Activated CD4-positive, alpha-beta T cell treated with anti-CD3 and anti-CD28 coated beads, Interleukin-2, amount 10 ng/mL, durations not matched to agents 24 days and 14 days (primary cell): ENCODE data around the gene DCD. TPM values are rescaled to one million over a fixed set of nuclear protein-coding genes. Genes with fewer than 3 reads are reported as not detected.
"Not testable (repeated sequence)": the region's sequence is repeated elsewhere in the genome, so short reads cannot be mapped to it uniquely, and the experiment has no call there.

Experiments used
- DNase-seq: peaks from one replicate; pipeline ENCODE4 v3.0.0; 2022
- H3K27ac Mint-ChIP-seq: one replicate; pipeline ENCODE4 v1.8.0; 2022; ENCODE audit warnings: mild to moderate bottlenecking, mixed read lengths
- H3K27me3 Mint-ChIP-seq: one replicate; pipeline ENCODE4 v1.8.0; 2022; ENCODE audit warnings: mixed read lengths
- H3K36me3 Mint-ChIP-seq: one replicate; pipeline ENCODE4 v1.8.0; 2022; ENCODE audit warnings: low read depth, mild to moderate bottlenecking, mixed read lengths
- H3K4me1 Mint-ChIP-seq: one replicate; pipeline ENCODE4 v1.8.0; 2021; ENCODE audit warnings: mixed read lengths
- H3K4me3 Mint-ChIP-seq: one replicate; pipeline ENCODE4 v1.8.0; 2022; ENCODE audit warnings: mild to moderate bottlenecking, moderate library complexity, mixed read lengths
- H3K9me3 Mint-ChIP-seq: one replicate; pipeline ENCODE4 v1.8.0; 2021; ENCODE audit warnings: mixed read lengths
- intact Hi-C: fragments of 100-400 bp; cut with micrococcal nuclease; formaldehyde crosslinking; loops from one replicate; pipeline ENCODE4 v1.15.1; 2023
- total RNA-seq: library from RNA; stranded (reverse); gene quantifications from 2 replicates; pipeline ENCODE4 v1.2.3, GENCODE V29; 2022

Gene DCD
- total RNA-seq, 1 donor from 2014 or later, result not detected

GRCh38 chr12:54663603-54664002 is 15.4 kb upstream of the DCD start:
- H3K4me3 Mint-ChIP-seq, result no peak overlapping the region
- no peaks in the 10 kb centered on the region for H3K4me1 Mint-ChIP-seq
- no peak overlapping the region for H3K27ac Mint-ChIP-seq
- intact Hi-C loops, result no loop called here
- no peaks in the 10 kb centered on the region for H3K36me3 Mint-ChIP-seq
- DNase-seq, result no peak
- H3K27me3 Mint-ChIP-seq, result peaks cover 22% of the 10 kb centered on the region
- H3K9me3 Mint-ChIP-seq, result no peaks in the 10 kb centered on the region

DNA sequence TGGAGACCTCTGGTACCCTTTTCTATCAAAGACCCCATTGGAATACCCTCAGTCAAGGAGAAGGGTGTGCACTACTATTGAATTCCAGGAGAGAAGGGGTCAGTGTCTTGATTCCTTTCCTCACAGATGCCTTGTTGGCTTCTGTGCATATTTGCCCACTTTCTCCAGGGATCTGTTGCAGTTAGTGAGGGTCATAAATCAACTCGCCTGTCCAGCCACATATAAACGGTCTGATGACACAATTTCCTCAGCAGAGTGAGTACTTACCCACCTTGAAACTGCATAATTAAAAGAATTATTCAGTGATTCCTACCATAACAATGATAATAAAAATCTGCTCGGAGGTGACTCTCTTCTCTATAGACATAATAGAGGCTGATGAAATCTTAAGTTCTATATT is 13.9 kb upstream of the DCD start:
- intact Hi-C loops, result no loop called here
- H3K27me3 Mint-ChIP-seq, result peaks cover 15% of the 10 kb centered on the region
- H3K27ac Mint-ChIP-seq, result no peak overlapping the region
- H3K9me3 Mint-ChIP-seq, result no peaks in the 10 kb centered on the region
- no peak for DNase-seq
- H3K36me3 Mint-ChIP-seq, result no peaks in the 10 kb centered on the region
- no peak overlapping the region for H3K4me3 Mint-ChIP-seq
- no peaks in the 10 kb centered on the region for H3K4me1 Mint-ChIP-seq

DNA sequence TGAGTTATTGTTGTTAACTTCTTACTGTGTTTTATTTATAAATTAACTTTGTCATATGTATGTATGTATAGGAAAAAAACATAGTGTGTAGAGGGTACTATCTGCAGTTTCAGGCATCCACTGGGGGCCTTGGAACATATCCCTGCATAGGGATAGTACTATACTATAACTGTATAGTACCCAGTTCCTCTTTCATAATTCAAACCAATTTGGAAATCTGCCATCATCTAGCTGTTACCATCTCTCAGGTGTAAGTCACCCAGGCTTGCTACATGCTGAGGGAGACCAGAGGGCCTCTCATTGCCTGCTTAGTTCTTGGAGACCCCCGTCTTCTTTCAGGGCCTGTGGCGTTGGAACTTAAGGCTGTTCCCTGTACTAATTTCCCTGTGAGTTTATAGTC is 12.9 kb upstream of the DCD start:
- no peaks in the 10 kb centered on the region for H3K9me3 Mint-ChIP-seq
- intact Hi-C loops, result no loop called here
- H3K27me3 Mint-ChIP-seq, result peaks cover 10% of the 10 kb centered on the region
- H3K4me3 Mint-ChIP-seq, result no peak overlapping the region
- no peaks in the 10 kb centered on the region for H3K4me1 Mint-ChIP-seq
- no peaks in the 10 kb centered on the region for H3K36me3 Mint-ChIP-seq
- DNase-seq, result no peak
- no peak overlapping the region for H3K27ac Mint-ChIP-seq

DNA sequence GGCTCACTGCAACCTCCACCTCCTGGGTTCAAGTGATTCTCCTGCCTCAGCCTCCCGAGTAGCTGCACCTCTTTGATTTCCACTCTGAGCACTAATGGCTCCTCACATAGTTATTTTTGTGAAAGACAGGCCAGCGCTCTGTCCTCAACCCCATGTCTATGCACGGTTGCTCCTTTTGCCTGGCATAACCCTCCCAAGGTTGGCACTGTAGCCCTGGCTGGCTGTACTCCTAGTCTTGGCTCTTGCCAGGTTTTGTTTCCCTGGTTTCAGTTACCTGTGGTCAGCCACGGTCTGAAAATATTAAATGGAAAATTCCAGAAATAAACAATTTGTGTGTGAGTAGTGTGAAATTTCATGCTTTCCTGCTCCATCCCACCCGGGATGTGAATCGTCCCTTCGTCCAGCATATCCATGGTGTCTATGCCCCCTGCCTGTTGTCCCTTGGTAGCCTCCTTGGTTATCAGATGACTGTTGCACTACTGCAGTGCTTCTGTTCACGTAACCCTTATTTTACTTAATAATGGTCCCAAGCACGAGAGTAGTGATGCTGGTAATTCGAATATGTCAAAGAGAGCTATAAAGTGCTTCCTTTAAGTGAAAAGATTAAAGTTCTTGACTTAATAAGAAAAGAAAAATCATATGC is 12.3 kb upstream of the DCD start:
- intact Hi-C loops, result no loop called here
- DNase-seq, result no peak
- Mint-ChIP-seq H3K27ac (no peak overlapping the region), H3K27me3 (peaks cover 7% of the 10 kb centered on the region), H3K36me3 (no peaks in the 10 kb centered on the region), H3K9me3 (no peaks in the 10 kb centered on the region), H3K4me3 (no peak overlapping the region), H3K4me1 (no peaks in the 10 kb centered on the region)

DNA sequence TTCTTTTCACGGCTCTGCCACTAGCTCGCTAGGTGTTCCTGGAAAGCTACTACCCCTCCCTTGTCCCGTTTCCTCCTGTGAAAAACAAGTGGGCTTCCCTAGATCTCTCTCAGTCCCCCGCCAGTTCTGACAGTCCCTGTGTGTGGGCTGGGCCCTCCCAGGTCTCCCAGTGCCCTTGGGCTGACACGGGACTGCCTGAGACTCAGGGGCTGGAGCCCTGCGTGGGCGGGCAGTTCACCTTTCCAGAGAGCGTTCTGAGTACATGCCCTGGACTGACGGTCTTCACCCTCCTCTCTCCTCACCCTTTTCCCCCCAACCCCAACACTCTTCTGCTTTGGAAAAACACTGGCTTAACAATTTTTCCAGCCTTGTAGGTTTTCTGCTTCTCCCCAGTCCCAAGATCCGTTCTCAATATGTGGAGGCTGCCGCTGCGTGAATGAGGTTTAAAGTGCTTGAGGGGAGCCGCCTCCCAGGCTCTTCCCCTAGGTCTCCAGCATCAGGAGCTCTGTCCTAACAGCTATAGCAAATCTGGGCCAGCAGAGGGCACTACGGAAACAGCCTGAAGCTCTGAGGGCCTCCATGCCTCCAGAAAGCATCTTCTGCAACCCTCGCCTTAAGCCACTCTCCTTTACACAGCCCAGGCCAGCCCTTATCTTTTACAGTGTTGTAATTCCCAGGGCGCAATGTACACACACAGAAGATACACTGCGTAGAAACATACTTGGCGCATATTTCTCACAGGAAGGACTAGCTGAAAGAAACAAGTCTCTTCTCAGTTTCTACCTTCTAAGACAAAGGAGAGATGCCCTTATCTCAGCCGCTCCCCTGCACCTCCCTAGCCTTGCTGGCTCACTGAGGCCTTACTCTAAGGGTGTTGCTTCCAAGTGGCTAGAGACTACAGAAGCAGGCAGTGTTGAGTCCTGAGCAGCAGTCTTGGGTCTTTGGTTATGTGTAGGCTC is 10.4 kb upstream of the DCD start:
- Mint-ChIP-seq H3K27me3 (peaks cover 14% of the 10 kb centered on the region), H3K9me3 (no peaks in the 10 kb centered on the region), H3K4me3 (no peak overlapping the region), H3K4me1 (no peaks in the 10 kb centered on the region), H3K36me3 (no peaks in the 10 kb centered on the region), H3K27ac (no peak overlapping the region)
- intact Hi-C loops, result loop anchor here (5.0 kb wide), 1 partner anchor 414 kb away; no protein-coding TSS in a partner anchor
- peak; percentile 81 for DNase-seq

- intact Hi-C loops, result loop anchor here (5.0 kb wide), 1 partner anchor 415 kb away; no protein-coding TSS in a partner anchor
Measured at GRCh38 chr12:54657105-54657607, 9.0 kb upstream of the DCD start.

DNA sequence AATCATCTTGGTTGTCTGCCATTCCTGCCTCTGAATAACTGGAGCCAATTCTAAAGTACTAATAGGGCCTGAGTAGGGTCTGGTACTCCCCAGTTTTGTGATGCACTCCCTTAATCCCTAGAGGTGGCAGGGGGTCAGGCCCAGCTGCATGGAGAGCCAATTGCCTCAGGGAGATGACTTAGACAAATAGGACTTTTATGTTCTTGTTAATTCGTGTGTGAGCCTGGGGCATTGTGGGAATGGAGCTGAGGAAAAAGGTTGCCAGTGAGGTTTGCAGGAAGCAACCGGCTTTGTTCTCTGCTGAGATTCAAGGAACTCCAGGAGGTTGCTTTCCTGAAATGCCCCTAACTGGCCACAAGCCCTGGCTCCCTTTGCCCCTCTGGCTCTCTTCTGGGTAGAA is 6.8 kb upstream of the DCD start:
- DNase-seq, result no peak
- Mint-ChIP-seq H3K4me1 (no peaks in the 10 kb centered on the region), H3K9me3 (no peaks in the 10 kb centered on the region), H3K4me3 (no peak overlapping the region), H3K36me3 (no peaks in the 10 kb centered on the region), H3K27ac (no peak overlapping the region), H3K27me3 (peaks cover 19% of the 10 kb centered on the region)
- intact Hi-C loops, result loop anchor here (5.0 kb wide), 1 partner anchor 417 kb away; no protein-coding TSS in a partner anchor

More at GRCh38 chr12:54657105-54657607, 9.0 kb upstream of the DCD start:
- no peaks in the 10 kb centered on the region for H3K36me3 Mint-ChIP-seq
- DNase-seq, result no peak
- H3K27ac Mint-ChIP-seq, result no peak overlapping the region
- no peaks in the 10 kb centered on the region for H3K4me1 Mint-ChIP-seq
- no peaks in the 10 kb centered on the region for H3K9me3 Mint-ChIP-seq
- peaks cover 22% of the 10 kb centered on the region for H3K27me3 Mint-ChIP-seq
- H3K4me3 Mint-ChIP-seq, result no peak overlapping the region

DNA sequence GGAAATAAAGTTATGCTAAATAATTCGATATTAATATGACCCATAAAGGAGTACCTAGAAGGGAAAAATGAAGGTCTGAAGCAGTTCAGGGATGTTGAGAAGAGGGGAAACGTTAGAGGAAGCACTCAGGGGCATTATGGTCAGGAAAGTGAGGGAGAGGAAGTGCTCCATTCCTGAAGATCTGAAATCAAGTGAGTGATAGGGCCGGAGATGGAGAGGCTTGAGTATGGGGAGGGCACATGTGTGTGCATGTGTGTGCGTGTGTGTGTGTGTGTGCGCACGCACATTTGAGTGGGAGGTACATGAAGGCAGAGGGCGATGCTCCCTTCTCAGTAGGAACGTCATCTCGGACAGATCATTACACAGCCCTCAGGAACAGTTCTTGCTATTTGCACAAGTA is 4.9 kb upstream of the DCD start:
- Mint-ChIP-seq H3K27me3 (peaks cover 19% of the 10 kb centered on the region), H3K4me3 (no peak overlapping the region), H3K36me3 (no peaks in the 10 kb centered on the region), H3K27ac (no peak overlapping the region), H3K9me3 (no peaks in the 10 kb centered on the region), H3K4me1 (no peaks in the 10 kb centered on the region)
- DNase-seq, result no peak
- intact Hi-C loops, result no loop called here

DNA sequence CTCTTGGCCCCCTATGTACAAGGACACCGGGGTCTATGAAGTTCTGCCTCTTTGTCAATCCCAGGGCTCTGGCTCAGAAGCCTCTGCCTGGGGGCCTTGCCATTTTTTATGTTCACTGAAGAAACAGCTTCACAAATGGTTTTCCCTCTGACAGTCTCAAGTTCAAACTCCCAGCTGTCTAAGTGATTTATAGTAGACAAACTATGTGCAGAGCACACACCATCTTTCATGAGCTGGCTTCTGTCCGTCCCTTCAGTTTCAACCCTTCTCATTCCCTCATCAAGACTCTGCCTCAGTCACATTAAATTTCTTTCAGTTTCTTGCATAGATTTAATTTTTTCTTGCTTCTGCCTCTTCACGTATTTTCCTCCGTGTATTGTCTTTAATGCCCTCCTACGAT is 2.7 kb upstream of the DCD start:
- H3K27me3 Mint-ChIP-seq, result peaks cover 34% of the 10 kb centered on the region
- H3K4me1 Mint-ChIP-seq, result no peaks in the 10 kb centered on the region
- no peaks in the 10 kb centered on the region for H3K9me3 Mint-ChIP-seq
- DNase-seq, result no peak
- no peaks in the 10 kb centered on the region for H3K36me3 Mint-ChIP-seq
- no peak overlapping the region for H3K27ac Mint-ChIP-seq
- H3K4me3 Mint-ChIP-seq, result no peak overlapping the region
- intact Hi-C loops, result no loop called here

- Mint-ChIP-seq H3K27ac (no peak overlapping the region), H3K4me1 (no peaks in the 10 kb centered on the region), H3K4me3 (no peak overlapping the region), H3K9me3 (no peaks in the 10 kb centered on the region), H3K36me3 (no peaks in the 10 kb centered on the region), H3K27me3 (peaks cover 37% of the 10 kb centered on the region)
- intact Hi-C loops, result no loop called here
- no peak for DNase-seq
Measured at GRCh38 chr12:54650409-54650808, 2.2 kb upstream of the DCD start.

GRCh38 chr12:54649825-54650224 is 1.7 kb upstream of the DCD start:
- H3K9me3 Mint-ChIP-seq, result no peaks in the 10 kb centered on the region
- H3K4me3 Mint-ChIP-seq, result no peak overlapping the region
- H3K27me3 Mint-ChIP-seq, result peaks cover 37% of the 10 kb centered on the region
- no peaks in the 10 kb centered on the region for H3K36me3 Mint-ChIP-seq
- intact Hi-C loops, result no loop called here
- no peaks in the 10 kb centered on the region for H3K4me1 Mint-ChIP-seq
- no peak for DNase-seq
- H3K27ac Mint-ChIP-seq, result no peak overlapping the region

DNA sequence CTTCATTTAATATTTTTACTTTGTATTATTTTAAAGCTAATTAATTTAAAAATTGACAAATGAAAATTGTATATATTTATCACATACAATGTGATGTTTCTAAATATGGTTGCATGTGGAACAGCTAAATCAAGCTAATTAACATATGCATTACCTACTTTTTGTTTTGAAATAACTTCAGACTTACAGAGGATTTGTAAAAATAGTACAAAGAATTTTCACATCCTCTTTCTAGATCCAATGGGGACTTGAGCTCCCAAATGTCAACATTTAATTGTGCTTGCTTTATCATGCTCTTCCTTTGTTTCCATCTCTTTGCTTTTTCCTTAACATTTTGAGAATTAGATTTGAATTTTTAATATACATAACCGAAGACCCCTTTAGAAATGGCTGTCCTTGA is 6.6 kb downstream of the DCD start:
- Mint-ChIP-seq H3K36me3 (no peaks in the 10 kb centered on the region), H3K27me3 (peaks cover 27% of the 10 kb centered on the region), H3K27ac (no peak overlapping the region), H3K4me1 (no peaks in the 10 kb centered on the region), H3K9me3 (no peaks in the 10 kb centered on the region), H3K4me3 (no peak overlapping the region)
- DNase-seq, result no peak
- intact Hi-C loops, result no loop called here

- no peaks in the 10 kb centered on the region for H3K36me3 Mint-ChIP-seq
- intact Hi-C loops, result no loop called here
- peaks cover 22% of the 10 kb centered on the region for H3K27me3 Mint-ChIP-seq
- no peak overlapping the region for H3K4me3 Mint-ChIP-seq
- H3K27ac Mint-ChIP-seq, result no peak overlapping the region
- H3K9me3 Mint-ChIP-seq, result no peaks in the 10 kb centered on the region
- DNase-seq, result no peak
- no peaks in the 10 kb centered on the region for H3K4me1 Mint-ChIP-seq
Measured at GRCh38 chr12:54641089-54641488, 7.1 kb downstream of the DCD start.

GRCh38 chr12:54639112-54639511 is 9.1 kb downstream of the DCD start:
- H3K4me1 Mint-ChIP-seq, H3K9me3 Mint-ChIP-seq, H3K36me3 Mint-ChIP-seq, H3K4me3 Mint-ChIP-seq, intact Hi-C loops, DNase-seq, H3K27ac Mint-ChIP-seq, H3K27me3 Mint-ChIP-seq: not testable (repeated sequence)
